Smooth muscle cell (in vitro differentiated cells): ENCODE data around the gene LCN12. TPM values are rescaled to one million over a fixed set of nuclear protein-coding genes. Genes with fewer than 3 reads are reported as not detected.

Experiments used
- DNase-seq: peaks from one replicate; lab custom pipeline; 2025; ENCODE audit not compliant: unreplicated experiment; lab: John Stamatoyannopoulos, UW
- H2AFZ ChIP-seq: fragments of 200-600 bp; sonication (generic); 2 replicates; pipeline ENCODE4 v1.6.0; 2016; ENCODE audit warnings: antibody characterized with exemption, low read depth, mild to moderate bottlenecking
- H3F3A ChIP-seq: fragments of 200-600 bp; sonication (generic); 2 replicates; pipeline ENCODE4 v1.6.0; 2017; ENCODE audit warnings: antibody characterized with exemption, low read depth
- H3K27ac ChIP-seq: fragments of 200-600 bp; sonication (generic); 2 replicates; pipeline ENCODE4 v1.5.1; 2016; ENCODE audit warnings: low read depth, mild to moderate bottlenecking
- H3K27me3 ChIP-seq: fragments of 200-600 bp; sonication (generic); 2 replicates; pipeline ENCODE4 v1.6.1; 2016; ENCODE audit warnings: low read depth, mild to moderate bottlenecking
- H3K36me3 ChIP-seq: fragments of 200-600 bp; sonication (generic); 2 replicates; pipeline ENCODE4 v1.5.1; 2016; ENCODE audit warnings: low read depth
- H3K4me1 ChIP-seq: fragments of 200-600 bp; sonication (generic); 2 replicates; pipeline ENCODE4 v1.5.1; 2016; ENCODE audit warnings: low read depth
- H3K4me2 ChIP-seq: fragments of 200-600 bp; sonication (generic); 2 replicates; pipeline ENCODE4 v1.6.0; 2016; ENCODE audit warnings: mild to moderate bottlenecking
- H3K4me3 ChIP-seq: fragments of 200-600 bp; sonication (generic); 2 replicates; pipeline ENCODE4 v1.5.1; 2016; ENCODE audit warnings: mild to moderate bottlenecking
- H3K79me2 ChIP-seq: fragments of 200-600 bp; sonication (generic); 2 replicates; pipeline ENCODE4 v1.6.0; 2016; ENCODE audit warnings: low read depth, mild to moderate bottlenecking
- H3K9ac ChIP-seq: fragments of 200-600 bp; sonication (generic); 2 replicates; pipeline ENCODE4 v1.6.0; 2016; ENCODE audit warnings: low read depth
- H3K9me3 ChIP-seq: fragments of 200-600 bp; sonication (generic); replicated peaks from 2 replicates; pipeline ENCODE4 v1.5.1; 2016; ENCODE audit warnings: low read depth
- H4K20me1 ChIP-seq: fragments of 200-600 bp; sonication (generic); 2 replicates; pipeline ENCODE4 v1.6.0; 2016; ENCODE audit warnings: low read depth
- WGBS: methylation state at CpG from one replicate; pipeline ENCODE4 v1.1.7; 2016; ENCODE audit warnings: low lambda C conversion rate; 5-methylcytosine and 5-hydroxymethylcytosine counted together
- polyA plus RNA-seq: library from polyadenylated mRNA; unstranded; fragments of >200 nt; fragmentation: Nextera tagmentation; extraction: Ambion mirVana; gene quantifications from 2 replicates; pipeline ENCODE4 v1.2.1, GENCODE V29; 2016
- total RNA-seq: library from RNA; depleted of rRNA; stranded (reverse); fragments of >200 nt; gene quantifications from 2 replicates; pipeline ENCODE4 v1.2.3, GENCODE V29; 2014
- TF ChIP-seq, protein P1 (sequence below): fragments of 200-600 bp; sonication (generic); IDR thresholded peaks from 2 replicates; pipeline ENCODE4 v1.5.1; 2017; ENCODE audit warnings: borderline replicate concordance, mild to moderate bottlenecking, antibody characterized with exemption; ENCODE audit not compliant: insufficient read depth, poor library complexity, severe bottlenecking

LCN12 gene
- total and polyA plus RNA-seq, 2 experiments from 2014 or later, result not detected

DNA sequence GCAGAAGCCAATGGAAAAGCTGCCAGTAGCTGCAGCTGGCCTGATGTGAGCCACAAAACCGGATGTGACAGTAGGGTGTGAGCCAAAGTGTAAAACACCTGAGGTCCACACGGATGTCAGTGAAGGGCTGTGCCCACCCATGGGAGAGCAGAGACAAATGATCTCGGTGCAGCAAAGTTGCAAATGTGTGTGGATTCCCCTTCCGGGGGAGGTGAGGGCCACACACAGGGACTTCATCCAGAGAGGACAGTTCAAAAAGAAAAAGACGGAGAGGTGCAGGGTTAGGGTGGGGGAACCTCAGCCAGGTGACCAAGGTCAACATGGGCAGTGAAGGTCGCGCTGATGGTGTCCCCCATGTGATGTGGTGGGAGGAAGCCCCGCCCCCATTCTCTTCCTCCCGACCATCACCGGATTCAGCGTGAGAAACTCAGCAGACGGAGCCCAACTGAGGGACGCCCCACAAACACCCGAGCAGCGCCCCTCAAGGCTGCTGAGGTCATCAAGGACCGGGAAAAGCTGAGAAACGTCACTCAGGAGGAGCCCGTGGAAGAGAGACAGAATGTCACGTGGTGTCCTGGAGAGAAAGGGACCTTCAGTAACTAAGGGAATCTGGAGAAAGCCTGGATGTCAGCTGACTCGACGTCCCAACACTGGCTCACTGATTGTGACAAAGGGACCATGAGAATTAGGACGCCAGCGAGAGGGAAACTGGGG lies 13.9 kb downstream of the LCN12 start:
- DNase-seq, result no peak
- TF ChIP-seq, protein P1, sequence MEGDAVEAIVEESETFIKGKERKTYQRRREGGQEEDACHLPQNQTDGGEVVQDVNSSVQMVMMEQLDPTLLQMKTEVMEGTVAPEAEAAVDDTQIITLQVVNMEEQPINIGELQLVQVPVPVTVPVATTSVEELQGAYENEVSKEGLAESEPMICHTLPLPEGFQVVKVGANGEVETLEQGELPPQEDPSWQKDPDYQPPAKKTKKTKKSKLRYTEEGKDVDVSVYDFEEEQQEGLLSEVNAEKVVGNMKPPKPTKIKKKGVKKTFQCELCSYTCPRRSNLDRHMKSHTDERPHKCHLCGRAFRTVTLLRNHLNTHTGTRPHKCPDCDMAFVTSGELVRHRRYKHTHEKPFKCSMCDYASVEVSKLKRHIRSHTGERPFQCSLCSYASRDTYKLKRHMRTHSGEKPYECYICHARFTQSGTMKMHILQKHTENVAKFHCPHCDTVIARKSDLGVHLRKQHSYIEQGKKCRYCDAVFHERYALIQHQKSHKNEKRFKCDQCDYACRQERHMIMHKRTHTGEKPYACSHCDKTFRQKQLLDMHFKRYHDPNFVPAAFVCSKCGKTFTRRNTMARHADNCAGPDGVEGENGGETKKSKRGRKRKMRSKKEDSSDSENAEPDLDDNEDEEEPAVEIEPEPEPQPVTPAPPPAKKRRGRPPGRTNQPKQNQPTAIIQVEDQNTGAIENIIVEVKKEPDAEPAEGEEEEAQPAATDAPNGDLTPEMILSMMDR, result no peak
- no peaks in the 10 kb centered on the region for H3K27me3 ChIP-seq
- H3K27ac ChIP-seq, result no peak overlapping the region
- no peak overlapping the region for H2AFZ ChIP-seq
- H3K4me1 ChIP-seq, result no peaks in the 10 kb centered on the region
- no peaks in the 10 kb centered on the region for H4K20me1 ChIP-seq
- no peaks in the 10 kb centered on the region for H3F3A ChIP-seq
- H3K4me3 ChIP-seq, result no peak overlapping the region
- H3K79me2 ChIP-seq, result no peaks in the 10 kb centered on the region
- no peak overlapping the region for H3K9ac ChIP-seq
- no peaks in the 10 kb centered on the region for H3K9me3 ChIP-seq
- 62% methylated on average over 23 of the region's 23 CpGs for WGBS
- no peaks in the 10 kb centered on the region for H3K36me3 ChIP-seq
- H3K4me2 ChIP-seq, result no peak overlapping the region

DNA sequence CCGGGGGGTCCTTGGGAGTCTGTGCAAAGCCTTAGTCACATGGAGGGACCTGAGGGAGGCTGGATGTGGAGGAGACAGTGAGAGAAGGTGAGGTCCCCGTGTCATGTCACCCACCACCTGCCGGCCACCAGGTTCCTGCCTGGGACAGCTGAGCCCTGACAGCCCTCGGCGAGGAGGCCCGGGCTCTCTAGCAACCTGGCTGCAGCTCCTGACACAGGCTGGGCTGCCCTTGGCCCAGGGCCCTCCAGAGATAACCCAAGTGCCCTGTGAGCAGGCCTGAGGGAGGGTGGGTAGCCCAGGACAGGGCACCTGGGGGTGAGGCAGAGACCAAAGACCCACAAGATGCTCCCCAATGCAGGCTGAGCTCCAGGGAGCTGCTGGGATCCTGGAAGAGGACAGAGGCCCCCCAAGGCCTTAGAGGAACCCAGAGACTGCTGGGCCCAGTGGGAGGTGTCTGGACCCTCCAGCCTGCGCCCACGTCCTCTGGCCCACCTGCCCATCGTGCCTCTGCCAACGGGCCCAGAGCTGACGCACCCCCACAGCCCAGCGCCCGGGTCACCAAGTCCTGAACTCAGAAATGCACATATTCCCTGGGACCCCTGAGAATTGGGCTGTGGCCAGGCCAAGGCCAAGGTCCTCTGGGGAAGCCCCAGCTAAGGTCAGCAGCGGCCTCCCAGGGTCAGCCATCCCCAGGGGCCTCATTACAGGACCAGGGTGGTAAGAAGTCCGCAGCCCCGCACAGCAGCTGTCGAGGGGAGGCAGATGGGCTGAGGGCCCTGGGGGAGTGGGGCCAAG lies 16.5 kb downstream of the LCN12 start:
- no peaks in the 10 kb centered on the region for H3K79me2 ChIP-seq
- H3K9me3 ChIP-seq, result no peaks in the 10 kb centered on the region
- no peak for DNase-seq
- no peak overlapping the region for H3K4me2 ChIP-seq
- H2AFZ ChIP-seq, result no peak overlapping the region
- no peaks in the 10 kb centered on the region for H3K36me3 ChIP-seq
- H3K4me1 ChIP-seq, result no peaks in the 10 kb centered on the region
- no peak overlapping the region for H3K27ac ChIP-seq
- no peak overlapping the region for H3K9ac ChIP-seq
- no peak overlapping the region for H3K4me3 ChIP-seq
- no peaks in the 10 kb centered on the region for H3K27me3 ChIP-seq
- H3F3A ChIP-seq, result no peaks in the 10 kb centered on the region
- TF ChIP-seq, protein P1, result no peak
- 96% methylated on average over 17 of the region's 17 CpGs for WGBS
- no peaks in the 10 kb centered on the region for H4K20me1 ChIP-seq

DNA sequence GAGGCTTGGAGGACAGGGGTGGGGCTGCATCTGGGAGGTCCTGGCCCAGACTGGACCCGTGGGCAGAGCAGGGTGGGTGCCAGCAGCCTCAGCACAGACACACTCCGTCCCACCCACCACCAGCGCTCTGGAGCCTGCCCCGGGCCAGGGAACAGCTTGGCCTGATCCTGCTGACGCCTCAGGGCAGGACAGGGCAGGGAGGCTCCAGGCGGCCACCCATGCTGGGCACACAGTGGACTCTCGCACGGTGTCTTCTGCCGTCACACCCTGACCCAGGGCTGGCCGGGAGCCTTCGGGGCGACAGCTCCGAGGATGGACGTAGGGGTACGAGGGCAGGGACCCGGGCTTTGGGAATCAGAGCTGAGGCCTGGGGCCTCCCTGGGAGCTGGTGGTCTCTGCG lies 17.1 kb downstream of the LCN12 start:
- Histone ChIP-seq H3K9me3 (no peaks in the 10 kb centered on the region), H3K4me3 (no peak overlapping the region), H3K9ac (no peak overlapping the region), H4K20me1 (no peaks in the 10 kb centered on the region), H3K4me2 (no peak overlapping the region), H3K27me3 (no peaks in the 10 kb centered on the region), H2AFZ (no peak overlapping the region), H3K36me3 (no peaks in the 10 kb centered on the region), H3K4me1 (no peaks in the 10 kb centered on the region), H3F3A (no peaks in the 10 kb centered on the region), H3K27ac (no peak overlapping the region), H3K79me2 (no peaks in the 10 kb centered on the region)
- TF ChIP-seq, protein P1, result no peak
- no peak for DNase-seq
- 91% methylated on average over 16 of the region's 17 CpGs for WGBS
